Measurements from ENCODE around the gene LBHD1.
"Not testable (repeated sequence)": the region's sequence is repeated elsewhere in the genome, so short reads cannot be mapped to it uniquely, and the experiment has no call there.

The LBHD1 gene

DNA sequence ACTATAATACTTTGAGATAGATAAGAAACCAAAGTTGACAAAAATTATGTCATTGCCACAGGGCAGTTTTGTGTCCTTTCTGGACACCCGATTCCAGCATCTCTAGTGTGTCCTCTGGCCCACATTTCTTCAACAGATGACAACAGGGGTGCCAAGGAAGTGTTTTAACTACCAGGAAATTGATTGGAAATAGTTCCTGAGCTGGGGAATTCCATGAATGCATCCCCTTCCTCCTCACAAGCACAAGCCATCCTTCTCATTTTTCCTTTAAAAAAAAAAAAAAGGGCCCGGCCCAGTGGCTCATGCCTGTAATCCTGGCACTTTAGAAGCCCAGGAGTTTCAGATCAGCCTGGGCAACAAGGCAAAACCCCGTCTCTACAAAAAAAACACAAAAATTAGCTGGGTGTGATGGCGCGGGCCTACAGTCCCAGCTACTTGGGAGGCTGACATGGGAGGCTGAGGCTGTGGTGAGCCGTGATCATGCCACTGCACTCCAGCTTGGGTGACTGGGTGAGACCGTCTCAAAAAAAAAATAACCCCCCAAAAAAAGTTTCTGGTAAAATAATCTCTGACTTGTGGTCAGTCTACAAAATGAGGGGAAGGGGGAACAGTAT, 49.5 kb downstream of the LBHD1 start:
- peak overlapping the region; percentile 72 to 83 for H3K27ac ChIP-seq (ENCODE audit: insufficient read depth in 1 of 2, low read depth in 1 of 2, low read length in 2 of 2, poor library complexity in 1 of 2, severe bottlenecking in 2 of 2)
- no peaks in the 10 kb centered on the region for H3K9me3 ChIP-seq (ENCODE audit: control extremely low read depth in 1 of 5, control insufficient read depth in 4 of 5, insufficient read depth in 2 of 5, low read depth in 1 of 5, low read length in 4 of 5)
- peaks cover 8 to 35% (median 30%) of the 10 kb centered on the region in 4 experiments for H3K4me1 ChIP-seq (ENCODE audit: control extremely low read depth in 1 of 4, control insufficient read depth in 4 of 4, insufficient read depth in 4 of 4, low read length in 3 of 4)
- WGBS (ENCODE audit: insufficient coverage): 96% methylated on average over 4 of the region's 7 CpGs
- DNase-seq: peak in 1 of 3 donors; percentile 28
- peak overlapping the region in 2 of 7 experiments; percentile 74 to 85 for H3K4me3 ChIP-seq (ENCODE audit: control insufficient read depth in 1 of 7, extremely low read depth in 1 of 7, insufficient read depth in 4 of 7, low read depth in 2 of 7, low read length in 6 of 7)
- CTCF ChIA-PET: interaction anchor here (0.6 to 4.6 kb wide), 6 partner anchors 12 to 133 kb away, joined by 3 to 18 read pairs (median 4); partner anchors contain the start of genes LBHD1 and UQCC3
- H3K27me3 ChIP-seq (replicated peaks in 2 of 5; ENCODE audit: control insufficient read depth in 4 of 5, insufficient read depth in 5 of 5, low read length in 4 of 5): no peaks in the 10 kb centered on the region
- peaks cover 9 to 30% (median 25%) of the 10 kb centered on the region in 4 experiments for H3K36me3 ChIP-seq (ENCODE audit: control insufficient read depth in 4 of 4, insufficient read depth in 4 of 4, low read length in 3 of 4)
- POLR2A ChIA-PET: interaction anchor here (1.5 to 2.4 kb wide), 3 partner anchors 18 to 43 kb away, joined by 5 to 17 read pairs (median 5); partner anchors contain the start of genes C11orf98 and CSKMT

DNA sequence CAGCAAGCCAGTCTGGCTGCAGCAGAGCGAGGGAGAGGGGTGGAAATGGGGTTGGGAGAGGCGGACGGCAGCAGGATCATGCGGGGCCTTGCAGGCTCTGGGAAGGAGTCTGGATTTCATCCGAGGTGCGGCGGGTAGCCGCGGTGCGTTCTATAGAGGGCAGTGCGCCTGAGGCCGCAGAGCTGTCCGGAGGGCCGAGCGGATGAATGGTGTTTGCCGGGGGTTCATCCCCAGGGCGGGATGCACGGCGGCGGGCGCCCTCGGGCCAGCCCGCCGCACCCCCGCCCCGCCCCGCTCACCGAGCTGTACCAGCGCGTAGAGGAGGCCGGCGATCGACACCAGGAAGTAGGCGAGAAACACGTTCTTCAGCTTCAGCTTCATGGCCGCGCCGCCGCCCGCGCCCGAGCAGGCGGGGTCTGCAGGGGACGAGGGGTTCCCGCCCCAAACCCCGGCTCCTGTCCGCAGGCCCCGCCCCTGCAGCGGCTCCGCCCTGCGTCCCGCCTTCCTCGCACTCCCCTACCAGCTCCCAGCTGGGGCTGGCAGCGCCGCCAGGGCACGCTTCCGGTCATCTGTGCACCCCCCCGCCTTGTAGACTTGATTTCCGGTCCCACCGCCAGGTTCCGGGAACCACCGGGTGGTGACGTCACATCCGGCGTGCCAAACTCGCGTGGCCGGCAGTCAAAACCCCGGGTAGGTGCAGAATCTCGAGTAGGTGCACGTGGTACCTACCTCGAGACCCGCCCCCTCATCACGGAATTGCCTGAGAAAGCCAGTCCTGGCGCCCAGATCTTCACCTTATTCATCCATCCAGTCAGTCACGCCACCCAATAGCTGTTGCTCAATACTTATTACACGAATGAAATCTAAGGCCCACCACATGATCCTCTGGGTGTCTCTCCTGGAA, 50.2 kb downstream of the LBHD1 start, which contains the start of gene B3GAT3:
Gene B3GAT3, minus strand, starts transcription at position 420 of the 904 bp plus-strand sequence. Its CDS starts 39 bp downstream, at position 381.
- Histone ChIP-seq H3K4me1 (ENCODE audit: control extremely low read depth in 1 of 4, control insufficient read depth in 4 of 4, insufficient read depth in 4 of 4, low read length in 3 of 4) (peaks cover 8 to 35% (median 30%) of the 10 kb centered on the region in 4 experiments), H3K9me3 (ENCODE audit: control extremely low read depth in 1 of 5, control insufficient read depth in 4 of 5, insufficient read depth in 2 of 5, low read depth in 1 of 5, low read length in 4 of 5) (no peaks in the 10 kb centered on the region), H3K27me3 (replicated peaks in 2 of 5; ENCODE audit: control insufficient read depth in 4 of 5, insufficient read depth in 5 of 5, low read length in 4 of 5) (no peaks in the 10 kb centered on the region), H3K4me3 (ENCODE audit: control insufficient read depth in 1 of 7, extremely low read depth in 1 of 7, insufficient read depth in 4 of 7, low read depth in 2 of 7, low read length in 6 of 7) (peak within 1 kb of the TSS; percentile 50 to 96 (median 78)), H3K36me3 (ENCODE audit: control insufficient read depth in 4 of 4, insufficient read depth in 4 of 4, low read length in 3 of 4) (peaks cover 8 to 30% (median 25%) of the 10 kb centered on the region in 4 experiments), H3K27ac (ENCODE audit: insufficient read depth in 1 of 2, low read depth in 1 of 2, low read length in 2 of 2, poor library complexity in 1 of 2, severe bottlenecking in 2 of 2) (peak within 1 kb of the TSS; percentile 72 to 83)
- DNase-seq: peak; percentile 94 to 97 (median 97)
- WGBS (ENCODE audit: insufficient coverage): under 1% methylated on average over 56 of the region's 77 CpGs
- CTCF ChIA-PET: interaction anchor here (0.7 to 4.6 kb wide), 8 partner anchors 11 to 50 kb away, joined by 3 to 18 read pairs (median 4); partner anchors contain the start of genes LBHD1 and UQCC3
- POLR2A ChIA-PET: interaction anchor here (0.5 to 2.4 kb wide), 7 partner anchors 10 to 362 kb away, joined by 3 to 17 read pairs (median 4); partner anchors contain the start of genes C11orf98, CSKMT, GANAB and TUT1

DNA sequence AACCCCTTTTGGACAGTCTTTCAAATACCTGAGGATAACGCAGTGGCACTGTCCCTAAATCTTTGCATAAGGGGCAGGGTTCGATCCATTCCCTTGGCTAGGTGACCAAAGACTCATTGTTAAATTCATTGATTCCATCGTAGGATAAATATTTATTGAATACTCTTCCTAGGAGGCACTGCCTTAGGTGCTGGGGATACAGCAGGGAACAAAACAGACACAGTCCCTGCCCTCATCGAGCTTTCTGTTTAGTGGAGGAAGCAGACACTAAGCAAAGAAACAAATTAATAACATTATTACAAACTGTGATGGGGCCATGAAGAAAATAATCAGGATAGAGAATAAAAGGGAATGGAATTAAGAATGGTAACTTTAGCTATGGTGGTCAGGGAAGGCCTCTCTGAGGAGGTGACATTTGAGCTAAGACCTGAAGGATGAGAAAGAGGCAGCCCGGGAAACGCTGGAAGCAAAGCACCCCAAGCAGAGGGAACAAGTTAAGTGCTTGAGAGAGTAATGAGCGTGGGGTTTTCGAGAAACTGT, 51.0 kb downstream of the LBHD1 start:
- peaks cover 8 to 35% (median 29%) of the 10 kb centered on the region in 4 experiments for H3K4me1 ChIP-seq (ENCODE audit: control extremely low read depth in 1 of 4, control insufficient read depth in 4 of 4, insufficient read depth in 4 of 4, low read length in 3 of 4)
- peak overlapping the region; percentile 72 to 83 for H3K27ac ChIP-seq (ENCODE audit: insufficient read depth in 1 of 2, low read depth in 1 of 2, low read length in 2 of 2, poor library complexity in 1 of 2, severe bottlenecking in 2 of 2)
- H3K9me3 ChIP-seq (ENCODE audit: control extremely low read depth in 1 of 5, control insufficient read depth in 4 of 5, insufficient read depth in 2 of 5, low read depth in 1 of 5, low read length in 4 of 5): no peaks in the 10 kb centered on the region
- no peak for DNase-seq
- peak overlapping the region; percentile 50 to 96 (median 78) for H3K4me3 ChIP-seq (ENCODE audit: control insufficient read depth in 1 of 7, extremely low read depth in 1 of 7, insufficient read depth in 4 of 7, low read depth in 2 of 7, low read length in 6 of 7)
- peaks cover 5 to 30% (median 25%) of the 10 kb centered on the region in 4 experiments for H3K36me3 ChIP-seq (ENCODE audit: control insufficient read depth in 4 of 4, insufficient read depth in 4 of 4, low read length in 3 of 4)
- ChIA-PET CTCF (interaction anchor here (1.0 to 4.6 kb wide), 5 partner anchors 10 to 51 kb away, joined by 3 to 18 read pairs (median 3); partner anchors contain the start of genes LBHD1 and UQCC3), POLR2A (interaction anchor here (0.5 to 2.4 kb wide), 7 partner anchors 9 to 362 kb away, joined by 3 to 17 read pairs (median 4); partner anchors contain the start of genes C11orf98, CSKMT, GANAB and TUT1)
- 33% methylated on average over 6 of the region's 8 CpGs for WGBS (ENCODE audit: insufficient coverage)
- no peaks in the 10 kb centered on the region for H3K27me3 ChIP-seq (replicated peaks in 2 of 5; ENCODE audit: control insufficient read depth in 4 of 5, insufficient read depth in 5 of 5, low read length in 4 of 5)

DNA sequence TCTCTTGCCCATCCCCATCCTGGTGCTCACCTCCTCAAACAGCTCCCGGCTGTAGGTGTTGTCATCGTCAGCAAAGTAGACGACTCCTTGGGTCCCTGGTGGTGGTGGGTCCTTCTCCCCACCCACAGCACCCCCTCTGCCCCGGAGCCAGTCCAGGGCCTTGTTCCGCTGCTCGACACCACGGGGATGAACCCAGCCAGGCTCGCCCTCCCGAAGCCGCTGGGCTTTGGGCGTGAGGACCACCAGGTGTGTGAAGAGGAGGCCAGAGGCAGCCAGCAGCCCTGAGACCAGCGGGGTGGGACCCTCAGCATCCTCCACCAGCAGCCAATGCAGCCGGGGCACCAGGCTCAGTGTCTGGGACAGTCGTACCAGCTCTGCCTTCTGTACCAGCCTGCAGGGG, 55.1 kb downstream of the LBHD1 start:
- Histone ChIP-seq H3K4me1 (ENCODE audit: control extremely low read depth in 1 of 4, control insufficient read depth in 4 of 4, insufficient read depth in 4 of 4, low read length in 3 of 4) (peaks cover 8 to 30% (median 24%) of the 10 kb centered on the region in 4 experiments), H3K36me3 (ENCODE audit: control insufficient read depth in 4 of 4, insufficient read depth in 4 of 4, low read length in 3 of 4) (peaks cover 0 to 29% (median 23%) of the 10 kb centered on the region in 4 experiments)
- POLR2A ChIA-PET; CTCF ChIA-PET; H3K9me3 ChIP-seq (ENCODE audit: control extremely low read depth in 1 of 5, control insufficient read depth in 4 of 5, insufficient read depth in 2 of 5, low read depth in 1 of 5, low read length in 4 of 5); H3K27ac ChIP-seq (ENCODE audit: insufficient read depth in 1 of 2, low read depth in 1 of 2, low read length in 2 of 2, poor library complexity in 1 of 2, severe bottlenecking in 2 of 2); DNase-seq; H3K27me3 ChIP-seq (replicated peaks in 2 of 5; ENCODE audit: control insufficient read depth in 4 of 5, insufficient read depth in 5 of 5, low read length in 4 of 5); H3K4me3 ChIP-seq (ENCODE audit: control insufficient read depth in 1 of 7, extremely low read depth in 1 of 7, insufficient read depth in 4 of 7, low read depth in 2 of 7, low read length in 6 of 7): not testable (repeated sequence)
- WGBS (ENCODE audit: insufficient coverage): 100% methylated on average over 5 of the region's 14 CpGs

DNA sequence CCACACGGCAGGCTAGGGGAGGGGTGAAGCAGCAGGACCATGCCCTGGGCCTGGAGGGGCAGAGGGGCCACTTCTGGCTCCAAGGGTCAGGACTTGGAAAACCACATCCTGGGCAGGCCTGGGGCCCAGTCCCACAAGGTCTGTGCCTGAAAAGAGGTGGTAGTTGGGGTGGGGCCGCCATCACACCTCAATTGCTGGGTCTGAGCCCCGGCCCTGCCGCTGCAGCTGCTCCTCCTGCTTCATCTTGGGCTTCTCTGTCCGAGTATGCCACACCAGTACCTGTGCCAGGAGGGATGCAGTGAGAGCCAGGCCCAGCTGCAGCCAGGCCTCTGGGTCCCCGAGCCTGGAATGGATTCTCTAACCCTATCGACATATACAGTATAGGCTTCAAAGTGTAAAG, 56.5 kb downstream of the LBHD1 start:
- H3K27ac ChIP-seq (ENCODE audit: insufficient read depth in 1 of 2, low read depth in 1 of 2, low read length in 2 of 2, poor library complexity in 1 of 2, severe bottlenecking in 2 of 2): no peak overlapping the region
- POLR2A ChIA-PET: no interaction called here
- 100% methylated on average over 3 of the region's 7 CpGs for WGBS (ENCODE audit: insufficient coverage)
- H3K9me3 ChIP-seq (ENCODE audit: control extremely low read depth in 1 of 5, control insufficient read depth in 4 of 5, insufficient read depth in 2 of 5, low read depth in 1 of 5, low read length in 4 of 5): no peaks in the 10 kb centered on the region
- H3K4me1 ChIP-seq (ENCODE audit: control extremely low read depth in 1 of 4, control insufficient read depth in 4 of 4, insufficient read depth in 4 of 4, low read length in 3 of 4): peaks cover under 1 to 32% (median 27%) of the 10 kb centered on the region in 4 experiments
- H3K27me3 ChIP-seq (replicated peaks in 2 of 5; ENCODE audit: control insufficient read depth in 4 of 5, insufficient read depth in 5 of 5, low read length in 4 of 5): no peaks in the 10 kb centered on the region
- H3K4me3 ChIP-seq (ENCODE audit: control insufficient read depth in 1 of 7, extremely low read depth in 1 of 7, insufficient read depth in 4 of 7, low read depth in 2 of 7, low read length in 6 of 7): no peak overlapping the region
- no peak for DNase-seq
- H3K36me3 ChIP-seq (ENCODE audit: control insufficient read depth in 4 of 4, insufficient read depth in 4 of 4, low read length in 3 of 4): peaks cover 0 to 32% (median 23%) of the 10 kb centered on the region in 4 experiments
- CTCF ChIA-PET: interaction anchor here (2.2 kb wide), 1 partner anchor 24 kb away, joined by 4 read pairs; the partner anchor contains the start of gene TUT1

DNA sequence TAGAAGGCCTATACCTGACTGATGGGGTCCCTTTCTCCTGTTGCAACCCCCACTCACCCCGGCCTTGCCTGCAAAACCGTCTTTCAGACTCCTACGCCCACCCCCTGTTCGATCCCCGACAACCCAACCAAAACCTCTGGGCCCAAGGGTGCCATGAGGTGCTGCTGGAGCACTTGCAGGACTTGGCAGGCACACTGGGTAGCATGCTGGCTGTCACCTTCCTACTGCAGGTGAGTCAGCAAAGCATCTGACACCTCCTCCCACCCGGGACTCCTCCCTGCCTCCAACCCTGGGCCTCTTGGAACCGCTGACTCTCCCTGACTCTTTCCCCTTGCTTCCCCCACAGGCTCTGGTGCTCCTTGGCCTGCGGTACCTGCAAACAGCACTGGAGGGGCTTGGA, 57.8 kb downstream of the LBHD1 start:
- 89% methylated on average over 5 of the region's 8 CpGs for WGBS (ENCODE audit: insufficient coverage)
- H3K27ac ChIP-seq (ENCODE audit: insufficient read depth in 1 of 2, low read depth in 1 of 2, low read length in 2 of 2, poor library complexity in 1 of 2, severe bottlenecking in 2 of 2): peak overlapping the region in 1 of 2 experiments; percentile 25
- H3K27me3 ChIP-seq (replicated peaks in 2 of 5; ENCODE audit: control insufficient read depth in 4 of 5, insufficient read depth in 5 of 5, low read length in 4 of 5): no peaks in the 10 kb centered on the region
- peaks cover 0 to 33% (median 25%) of the 10 kb centered on the region in 4 experiments for H3K4me1 ChIP-seq (ENCODE audit: control extremely low read depth in 1 of 4, control insufficient read depth in 4 of 4, insufficient read depth in 4 of 4, low read length in 3 of 4)
- POLR2A ChIA-PET: interaction anchor here (3.4 kb wide), 1 partner anchor 12 kb away, joined by 10 read pairs; the partner anchor contains the start of gene MTA2
- peaks cover 0 to 44% (median 27%) of the 10 kb centered on the region in 4 experiments for H3K36me3 ChIP-seq (ENCODE audit: control insufficient read depth in 4 of 4, insufficient read depth in 4 of 4, low read length in 3 of 4)
- CTCF ChIA-PET: interaction anchor here (1.5 to 2.2 kb wide), 3 partner anchors 10 to 27 kb away, joined by 3 to 5 read pairs (median 4); partner anchors contain the start of gene TUT1
- no peak overlapping the region for H3K4me3 ChIP-seq (ENCODE audit: control insufficient read depth in 1 of 7, extremely low read depth in 1 of 7, insufficient read depth in 4 of 7, low read depth in 2 of 7, low read length in 6 of 7)
- H3K9me3 ChIP-seq (ENCODE audit: control extremely low read depth in 1 of 5, control insufficient read depth in 4 of 5, insufficient read depth in 2 of 5, low read depth in 1 of 5, low read length in 4 of 5): no peaks in the 10 kb centered on the region
- DNase-seq: no peak
